C4-2B (cell line): ENCODE data around the gene MAP2K3.

Source experiments
- ZFX ChIP-seq: fragments of 450-650 bp; IDR thresholded peaks from 2 replicates; pipeline ENCODE4 v1.6.1; 2017
- TF ChIP-seq, protein P1 (sequence below): fragments of 450-650 bp; conservative IDR thresholded peaks from 2 replicates; pipeline ENCODE4 v1.5.1; 2017; ENCODE audit warnings: mild to moderate bottlenecking

DNA sequence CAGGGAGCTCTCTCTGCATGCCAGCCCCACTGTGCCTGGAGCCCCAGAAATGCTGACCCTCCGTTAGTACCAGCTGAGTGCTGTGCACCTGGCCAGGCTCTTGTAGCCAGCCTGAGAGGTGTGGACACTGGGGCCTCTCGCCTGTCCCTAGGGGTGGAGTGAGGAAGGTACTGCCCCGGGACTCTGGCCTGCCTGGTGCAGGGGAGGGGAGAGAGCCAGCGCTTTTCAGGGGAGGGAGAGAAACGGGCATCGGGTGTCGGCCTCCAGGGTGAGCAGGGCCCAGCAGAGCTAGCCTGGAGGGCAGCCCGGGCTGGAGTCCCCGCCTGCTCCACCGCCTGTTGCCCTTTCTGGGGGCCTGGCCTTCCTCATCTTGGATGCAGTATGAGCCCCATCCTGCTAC is 13.1 kb downstream of the MAP2K3 start:
- TF ChIP-seq, protein P1, sequence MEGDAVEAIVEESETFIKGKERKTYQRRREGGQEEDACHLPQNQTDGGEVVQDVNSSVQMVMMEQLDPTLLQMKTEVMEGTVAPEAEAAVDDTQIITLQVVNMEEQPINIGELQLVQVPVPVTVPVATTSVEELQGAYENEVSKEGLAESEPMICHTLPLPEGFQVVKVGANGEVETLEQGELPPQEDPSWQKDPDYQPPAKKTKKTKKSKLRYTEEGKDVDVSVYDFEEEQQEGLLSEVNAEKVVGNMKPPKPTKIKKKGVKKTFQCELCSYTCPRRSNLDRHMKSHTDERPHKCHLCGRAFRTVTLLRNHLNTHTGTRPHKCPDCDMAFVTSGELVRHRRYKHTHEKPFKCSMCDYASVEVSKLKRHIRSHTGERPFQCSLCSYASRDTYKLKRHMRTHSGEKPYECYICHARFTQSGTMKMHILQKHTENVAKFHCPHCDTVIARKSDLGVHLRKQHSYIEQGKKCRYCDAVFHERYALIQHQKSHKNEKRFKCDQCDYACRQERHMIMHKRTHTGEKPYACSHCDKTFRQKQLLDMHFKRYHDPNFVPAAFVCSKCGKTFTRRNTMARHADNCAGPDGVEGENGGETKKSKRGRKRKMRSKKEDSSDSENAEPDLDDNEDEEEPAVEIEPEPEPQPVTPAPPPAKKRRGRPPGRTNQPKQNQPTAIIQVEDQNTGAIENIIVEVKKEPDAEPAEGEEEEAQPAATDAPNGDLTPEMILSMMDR: no peak
- no peak for TF ChIP-seq ZFX
